RWPE2 (cell line): ENCODE data around the gene C1GALT1.
A peak's percentile ranks its signal among the peaks of the same experiment; 100 is the strongest.

ENCODE experiments used
- ATAC-seq: fragments of 200-7000 bp; cut with Tn5 transposase; 3 replicates; pipeline ENCODE4 v1.9.1; 2021; ENCODE audit warnings: low read depth
- DNase-seq: peaks from one replicate; pipeline ENCODE4 v3.0.0-alpha.2; 2020; ENCODE audit warnings: low spot score
- H3K27ac ChIP-seq: fragments of 450-650 bp; 2 replicates; pipeline ENCODE4 v1.5.1; 2017; ENCODE audit warnings: mild to moderate bottlenecking; ENCODE audit not compliant: poor library complexity, severe bottlenecking
- H3K27me3 ChIP-seq: fragments of 250-450 bp; sonication (Bioruptor Pico); 2 replicates; pipeline ENCODE4 v1.5.1; 2021; ENCODE audit warnings: mild to moderate bottlenecking, moderate library complexity; ENCODE audit not compliant: insufficient read depth, poor library complexity, severe bottlenecking
- H3K36me3 ChIP-seq: fragments of 250-450 bp; sonication (Bioruptor Pico); 2 replicates; pipeline ENCODE4 v1.5.1; 2020; ENCODE audit warnings: low read depth, mild to moderate bottlenecking, moderate library complexity
- H3K4me1 ChIP-seq: fragments of 250-450 bp; sonication (Bioruptor Pico); 2 replicates; pipeline ENCODE4 v1.5.1; 2021; ENCODE audit warnings: mild to moderate bottlenecking, moderate library complexity; ENCODE audit not compliant: insufficient read depth, poor library complexity, severe bottlenecking
- H3K4me3 ChIP-seq: fragments of 250-450 bp; sonication (Bioruptor Pico); 2 replicates; pipeline ENCODE4 v1.5.1; 2021; ENCODE audit warnings: mild to moderate bottlenecking, moderate library complexity; ENCODE audit not compliant: severe bottlenecking
- H3K9me3 ChIP-seq: fragments of 250-450 bp; sonication (Bioruptor Pico); 2 replicates; pipeline ENCODE4 v1.5.1; 2021; ENCODE audit warnings: mild to moderate bottlenecking, moderate library complexity; ENCODE audit not compliant: severe bottlenecking
- TF ChIP-seq, protein P1 (sequence below): fragments of 450-650 bp; IDR thresholded peaks from one replicate; pipeline ENCODE4 v1.5.1; 2017; ENCODE audit warnings: mild to moderate bottlenecking, moderate library complexity; ENCODE audit not compliant: poor library complexity, severe bottlenecking

C1GALT1 gene

DNA sequence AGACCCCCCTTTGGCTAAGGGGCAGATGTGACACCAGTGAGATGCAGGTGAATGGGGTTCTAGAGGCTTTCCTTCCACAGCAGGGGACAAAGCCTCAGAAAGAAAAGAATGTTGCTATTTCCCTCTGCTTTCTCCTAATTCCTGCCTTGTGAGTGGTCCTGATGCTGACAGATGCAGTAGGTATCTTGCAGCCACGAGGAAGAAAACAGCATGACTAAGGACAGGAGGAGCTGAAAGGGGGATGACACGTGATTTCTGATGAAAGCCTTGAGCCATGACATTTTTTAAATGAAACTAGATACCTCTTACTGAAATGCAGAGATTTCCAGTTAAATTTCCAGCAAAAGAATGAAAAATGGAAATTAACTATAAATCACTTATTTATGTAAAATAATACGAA lies 92.4 kb downstream of the C1GALT1 start:
- ATAC-seq, result peak; percentile 25; the same call in 1 of the 3 replicates

GRCh38 chr7:7276161-7276560 lies 93.8 kb downstream of the C1GALT1 start:
- TF ChIP-seq, protein P1, sequence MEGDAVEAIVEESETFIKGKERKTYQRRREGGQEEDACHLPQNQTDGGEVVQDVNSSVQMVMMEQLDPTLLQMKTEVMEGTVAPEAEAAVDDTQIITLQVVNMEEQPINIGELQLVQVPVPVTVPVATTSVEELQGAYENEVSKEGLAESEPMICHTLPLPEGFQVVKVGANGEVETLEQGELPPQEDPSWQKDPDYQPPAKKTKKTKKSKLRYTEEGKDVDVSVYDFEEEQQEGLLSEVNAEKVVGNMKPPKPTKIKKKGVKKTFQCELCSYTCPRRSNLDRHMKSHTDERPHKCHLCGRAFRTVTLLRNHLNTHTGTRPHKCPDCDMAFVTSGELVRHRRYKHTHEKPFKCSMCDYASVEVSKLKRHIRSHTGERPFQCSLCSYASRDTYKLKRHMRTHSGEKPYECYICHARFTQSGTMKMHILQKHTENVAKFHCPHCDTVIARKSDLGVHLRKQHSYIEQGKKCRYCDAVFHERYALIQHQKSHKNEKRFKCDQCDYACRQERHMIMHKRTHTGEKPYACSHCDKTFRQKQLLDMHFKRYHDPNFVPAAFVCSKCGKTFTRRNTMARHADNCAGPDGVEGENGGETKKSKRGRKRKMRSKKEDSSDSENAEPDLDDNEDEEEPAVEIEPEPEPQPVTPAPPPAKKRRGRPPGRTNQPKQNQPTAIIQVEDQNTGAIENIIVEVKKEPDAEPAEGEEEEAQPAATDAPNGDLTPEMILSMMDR, result no peak
- H3K36me3 ChIP-seq, result no peaks in the 10 kb centered on the region
- no peaks in the 10 kb centered on the region for H3K27me3 ChIP-seq
- no peak overlapping the region for H3K4me3 ChIP-seq
- ATAC-seq (no peak), DNase-seq (no peak)
- H3K4me1 ChIP-seq, result no peaks in the 10 kb centered on the region
- no peak overlapping the region for H3K27ac ChIP-seq
- H3K9me3 ChIP-seq, result no peaks in the 10 kb centered on the region

More for the DNA sequence above, 92.4 kb downstream of the C1GALT1 start:
- DNase-seq, result no peak
- Histone ChIP-seq H3K9me3 (no peaks in the 10 kb centered on the region), H3K27ac (no peak overlapping the region), H3K4me3 (no peak overlapping the region), H3K36me3 (no peaks in the 10 kb centered on the region), H3K27me3 (no peaks in the 10 kb centered on the region), H3K4me1 (no peaks in the 10 kb centered on the region)
- TF ChIP-seq, protein P1, result no peak

- no peak for ATAC-seq
- Histone ChIP-seq H3K27ac (no peak overlapping the region), H3K4me3 (no peak overlapping the region), H3K27me3 (no peaks in the 10 kb centered on the region), H3K4me1 (no peaks in the 10 kb centered on the region), H3K36me3 (no peaks in the 10 kb centered on the region), H3K9me3 (no peaks in the 10 kb centered on the region)
- TF ChIP-seq, protein P1, result no peak
- no peak for DNase-seq
These were observed 108.2 kb downstream of the C1GALT1 start for GRCh38 chr7:7290429-7291122.

DNA sequence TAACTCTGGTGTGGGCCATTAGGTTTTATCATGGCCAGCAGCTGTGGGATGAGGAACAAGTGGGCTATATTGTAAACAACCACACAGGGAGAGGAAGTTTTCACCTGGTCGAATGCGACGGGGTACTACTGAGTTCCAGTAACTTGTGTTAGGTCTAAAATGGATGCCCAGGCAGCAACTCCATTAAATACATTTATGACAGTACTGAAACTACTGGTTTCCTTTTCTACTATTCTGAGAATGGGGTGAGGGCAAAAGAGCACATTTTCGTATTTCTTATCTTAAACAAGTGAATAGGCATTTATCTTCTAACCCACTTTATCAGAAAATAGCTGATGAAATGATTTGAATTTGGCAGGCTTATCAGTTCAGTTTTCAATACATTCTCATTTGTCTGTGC lies 109.7 kb downstream of the C1GALT1 start:
- TF ChIP-seq, protein P1, result no peak
- Histone ChIP-seq H3K4me1 (no peaks in the 10 kb centered on the region), H3K27ac (no peak overlapping the region), H3K4me3 (no peak overlapping the region), H3K27me3 (no peaks in the 10 kb centered on the region), H3K9me3 (no peaks in the 10 kb centered on the region), H3K36me3 (no peaks in the 10 kb centered on the region)
- no peak for ATAC-seq
- no peak for DNase-seq

- no peaks in the 10 kb centered on the region for H3K9me3 ChIP-seq
- no peaks in the 10 kb centered on the region for H3K27me3 ChIP-seq
- no peaks in the 10 kb centered on the region for H3K4me1 ChIP-seq
- DNase-seq (no peak), ATAC-seq (no peak)
- H3K27ac ChIP-seq, result no peak overlapping the region
- TF ChIP-seq, protein P1, result no peak
- H3K36me3 ChIP-seq, result no peaks in the 10 kb centered on the region
- H3K4me3 ChIP-seq, result no peak overlapping the region
These were observed 110.3 kb downstream of the C1GALT1 start for GRCh38 chr7:7292608-7293007.
